Activated T-cell treated with anti-CD3 and anti-CD28 coated beads for 48 hours (primary cell): ENCODE data around the gene MKRN1.

Experiments
- DNase-seq: peaks from one replicate; pipeline ENCODE4 v3.0.0-alpha.2; 2020; ENCODE audit warnings: low read depth

MKRN1 gene

DNA sequence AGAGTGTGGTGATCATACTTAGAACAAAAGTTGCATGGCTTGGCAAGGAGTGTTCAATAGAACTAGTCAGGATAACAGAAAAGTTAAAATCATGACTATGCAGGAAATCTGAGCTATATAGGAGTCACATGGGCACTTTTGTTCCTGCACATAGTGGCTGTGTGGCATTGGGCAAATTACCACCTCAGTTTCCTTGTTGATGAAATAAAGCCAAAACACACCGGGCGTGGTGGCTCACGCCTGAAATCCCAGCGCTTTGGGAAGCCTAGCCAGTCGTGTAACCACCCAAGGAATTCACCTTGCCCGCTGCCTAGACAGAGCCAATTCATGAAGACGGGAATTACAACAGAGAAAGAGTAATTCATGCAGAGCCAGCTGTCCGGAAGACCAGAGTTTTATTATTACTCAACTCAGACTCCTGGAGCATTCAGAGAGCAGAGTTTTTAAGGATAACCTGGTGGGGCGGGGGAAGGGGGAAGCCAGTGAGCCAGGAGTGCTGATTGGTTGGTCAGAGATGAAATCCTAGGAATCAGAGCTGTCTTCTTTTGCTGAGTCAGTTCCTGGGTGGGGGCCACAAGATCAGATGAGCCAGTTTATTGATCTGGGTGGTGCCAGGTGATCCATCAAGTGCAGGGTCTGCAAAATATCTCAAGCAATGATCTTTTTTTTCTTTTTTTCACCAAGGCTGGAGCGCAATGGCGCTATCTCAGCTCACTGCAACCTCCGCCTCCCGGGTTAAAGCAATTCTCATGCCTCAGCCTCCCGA lies 6.4 kb upstream of the MKRN1 start:
- no peak for DNase-seq

DNA sequence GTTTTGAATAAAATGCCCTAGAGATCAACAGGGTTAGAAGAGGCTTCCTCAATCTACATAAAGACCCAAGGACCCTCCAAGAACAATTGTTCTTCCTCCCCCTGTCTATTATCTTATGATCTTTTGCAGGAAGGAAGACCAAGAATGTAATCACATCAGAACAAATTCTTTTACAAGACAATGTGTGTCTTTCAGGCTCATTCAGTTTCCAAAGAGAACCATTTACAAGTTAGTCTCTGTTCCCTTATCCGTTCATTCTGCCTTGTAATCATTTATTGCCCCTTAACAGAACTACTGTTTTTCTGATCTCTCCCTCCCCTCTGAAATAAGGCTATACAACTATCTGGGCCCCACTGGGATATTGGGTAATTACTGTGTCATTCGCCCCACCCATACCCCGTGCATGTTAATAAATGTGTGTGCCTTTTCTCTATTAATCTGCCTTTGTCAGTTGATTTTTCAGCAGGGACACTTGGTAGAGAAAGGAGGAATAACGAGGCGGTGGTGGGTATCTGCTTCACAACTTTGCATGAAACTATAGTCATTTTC lies 5.7 kb upstream of the MKRN1 start:
- no peak for DNase-seq

DNA sequence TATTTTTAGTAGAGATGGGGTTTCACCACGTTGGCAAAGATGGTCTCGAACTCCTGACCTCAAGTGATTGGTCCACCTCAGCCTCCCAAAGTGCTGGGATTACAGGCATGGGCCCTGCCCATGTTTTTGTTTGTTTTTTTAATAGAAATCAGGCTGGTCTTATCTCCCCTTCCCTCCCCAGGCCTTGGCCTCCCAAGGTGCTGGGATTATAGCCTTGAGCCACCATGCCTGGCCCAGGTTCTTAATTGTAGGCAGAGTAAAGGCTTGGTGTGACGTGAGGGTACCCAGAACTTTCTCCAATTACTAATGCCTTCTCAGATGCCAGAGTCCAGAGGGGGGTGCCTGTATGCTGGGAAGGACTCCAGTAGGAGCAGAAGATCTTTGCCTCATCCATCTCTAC lies 5.2 kb upstream of the MKRN1 start:
- DNase-seq = no peak

DNA sequence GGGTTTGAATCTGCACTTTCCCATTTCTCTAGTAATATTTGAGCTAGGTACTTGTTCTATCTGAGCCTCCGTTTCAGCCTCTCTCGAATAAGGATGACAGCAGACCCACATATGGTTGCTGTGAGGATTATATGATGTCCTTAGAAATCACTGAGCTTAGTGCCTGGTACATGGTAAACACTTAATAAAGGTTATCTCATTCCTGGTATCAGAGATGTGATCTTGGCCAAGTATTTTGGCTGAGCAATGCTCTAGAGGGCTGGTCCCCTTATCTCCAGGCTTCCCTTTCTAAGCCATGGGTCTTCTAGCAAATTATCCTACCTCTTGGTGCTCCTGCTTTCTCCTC lies 407 bp upstream of the MKRN1 start:
- no peak for DNase-seq

DNA sequence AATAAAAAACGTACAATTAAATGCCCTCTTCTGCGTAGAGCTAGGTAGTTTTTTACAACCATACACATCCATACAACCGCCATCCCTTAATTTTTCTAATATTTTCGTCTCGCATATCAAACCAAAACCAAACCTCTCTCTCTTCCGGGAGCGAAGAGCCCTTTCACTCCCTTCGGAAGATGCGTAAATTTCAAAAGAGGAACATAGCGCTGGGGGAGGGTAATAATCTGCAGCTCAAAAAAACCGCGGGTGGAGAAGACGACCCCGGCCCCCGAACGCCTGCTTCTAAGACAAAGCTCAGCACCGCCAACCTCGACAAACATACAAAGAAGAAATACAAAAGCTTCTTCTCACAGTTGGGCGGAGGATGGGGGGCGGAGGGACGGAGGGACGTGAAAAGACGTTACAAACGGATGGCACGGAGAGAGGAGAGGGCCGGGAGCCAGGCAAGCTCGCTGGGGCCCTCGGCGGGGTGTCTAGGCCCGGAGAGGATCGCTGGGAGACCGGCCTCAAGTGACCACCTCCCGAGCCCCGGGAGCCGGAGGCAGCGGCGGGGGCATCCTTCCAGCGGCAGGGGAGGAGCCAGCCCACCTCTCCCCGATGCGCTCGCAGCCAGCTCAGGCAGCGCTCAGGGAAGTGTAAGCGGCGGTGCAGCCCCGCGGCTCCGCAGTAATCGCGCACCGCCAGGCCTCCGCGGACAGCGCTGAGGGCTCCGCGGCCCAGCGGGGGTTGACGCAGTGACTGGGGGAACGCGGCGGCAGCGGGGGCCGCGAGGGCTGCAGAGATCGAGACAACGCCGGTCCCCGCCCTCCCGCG lies 851 bp downstream of the MKRN1 start:
- peak; percentile 41 for DNase-seq

DNA sequence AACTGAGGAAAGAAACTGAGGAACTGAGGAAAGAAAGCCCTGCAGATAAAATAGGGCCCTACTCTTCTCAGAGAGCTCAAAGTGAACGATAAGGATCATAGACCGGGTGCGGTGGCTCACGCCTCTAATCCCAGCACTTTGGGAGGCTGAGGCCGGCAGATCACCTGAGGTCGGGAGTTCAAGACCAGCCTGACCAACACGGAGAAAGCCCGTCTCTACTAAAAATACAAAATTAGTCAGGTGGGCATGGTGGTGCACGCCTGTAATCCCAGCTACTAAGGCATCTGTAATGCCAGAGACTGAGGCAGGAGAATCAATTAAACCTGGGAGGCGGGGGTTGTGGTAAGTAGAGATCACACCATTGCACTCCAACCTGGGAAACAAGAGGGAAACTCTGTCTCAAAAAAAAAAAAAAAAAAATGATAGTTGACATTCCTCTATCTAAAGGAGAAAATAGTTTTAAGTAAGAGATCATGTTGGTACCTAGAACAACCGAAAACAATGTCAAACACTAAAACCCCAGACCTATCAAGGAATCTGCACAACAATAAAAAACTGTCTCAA lies 2.5 kb downstream of the MKRN1 start:
- no peak for DNase-seq

DNA sequence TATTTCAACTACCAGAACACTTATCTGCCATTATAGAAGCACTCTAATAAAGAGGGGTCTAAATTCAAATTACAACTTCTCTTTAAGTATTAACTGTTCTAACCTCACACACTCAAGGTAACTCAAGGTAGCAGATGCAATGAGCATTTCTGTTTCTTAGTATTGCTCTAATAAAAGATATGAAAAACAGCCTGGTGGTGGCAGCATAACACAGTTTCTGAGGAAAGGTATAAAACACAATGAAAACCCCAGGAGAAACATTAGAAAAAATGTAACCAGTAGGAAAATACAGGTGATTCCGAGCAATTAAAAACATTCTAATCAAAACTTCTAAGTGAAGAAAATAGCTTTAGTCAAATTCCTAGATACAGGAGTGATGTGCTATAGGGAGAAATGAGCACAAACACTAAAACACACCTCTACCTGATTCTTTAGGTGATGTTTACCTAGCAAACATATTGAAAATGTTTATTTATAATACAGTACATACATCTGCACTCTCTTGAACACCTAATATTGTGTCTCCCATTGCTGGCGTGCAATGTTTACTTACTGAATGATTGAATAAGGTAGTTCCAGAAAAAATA lies 3.5 kb downstream of the MKRN1 start:
- DNase-seq = no peak

DNA sequence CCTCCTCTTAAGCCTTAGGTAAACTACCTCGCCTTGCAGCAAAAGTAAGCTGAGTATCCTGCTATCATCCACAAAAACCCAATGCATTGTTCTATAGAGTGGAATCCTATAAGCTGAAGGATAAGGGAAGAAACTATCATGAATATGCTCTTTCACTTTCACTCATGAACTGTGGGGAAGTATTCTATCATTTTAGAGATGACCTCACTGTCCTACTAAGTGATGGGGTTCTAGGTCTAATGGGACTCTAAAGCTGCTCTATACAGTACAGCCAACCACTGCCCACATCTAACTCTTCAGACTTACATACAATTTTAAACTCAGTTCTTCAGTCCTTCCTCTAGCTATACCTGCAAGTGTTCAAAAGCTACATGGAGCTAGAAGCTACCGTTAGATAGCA lies 16.2 kb downstream of the MKRN1 start:
- DNase-seq = no peak

DNA sequence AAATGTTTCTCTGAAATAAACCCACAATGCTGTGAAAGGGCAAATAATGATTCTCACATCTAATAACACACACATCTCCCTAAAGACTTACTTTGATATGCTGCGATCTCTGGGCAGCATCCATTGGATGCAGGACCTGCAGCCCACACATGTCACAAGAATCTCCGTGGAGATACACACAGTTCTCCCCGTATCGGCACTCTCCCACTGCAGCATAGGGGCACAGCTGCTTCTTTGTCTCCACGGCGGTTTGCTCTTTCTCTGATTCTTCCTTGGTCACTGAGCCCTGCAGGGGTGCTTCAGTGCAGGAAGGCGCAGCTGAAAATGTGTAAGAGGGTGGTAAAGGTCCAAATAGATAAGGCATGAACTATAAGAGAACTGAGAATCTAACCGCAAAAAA lies 20.4 kb downstream of the MKRN1 start:
- no peak for DNase-seq

DNA sequence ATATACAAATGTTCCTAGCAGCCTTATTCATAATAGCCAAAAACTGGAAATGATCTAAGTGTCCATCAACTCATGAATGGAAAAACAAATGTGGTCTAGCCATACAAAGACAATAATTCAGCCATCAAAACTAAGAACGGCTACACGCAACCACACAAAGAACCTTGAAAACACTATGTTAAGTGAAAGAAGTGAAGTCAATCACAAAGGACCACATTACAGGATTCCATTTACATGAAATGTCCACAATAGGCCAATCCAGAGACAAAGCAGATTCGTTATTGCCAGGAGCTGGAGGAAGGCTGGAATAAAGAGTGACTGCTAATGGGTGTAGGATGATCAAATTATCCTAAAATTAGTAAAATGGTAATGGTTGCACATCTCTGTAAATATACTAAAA lies 21.1 kb downstream of the MKRN1 start:
- DNase-seq = no peak

DNA sequence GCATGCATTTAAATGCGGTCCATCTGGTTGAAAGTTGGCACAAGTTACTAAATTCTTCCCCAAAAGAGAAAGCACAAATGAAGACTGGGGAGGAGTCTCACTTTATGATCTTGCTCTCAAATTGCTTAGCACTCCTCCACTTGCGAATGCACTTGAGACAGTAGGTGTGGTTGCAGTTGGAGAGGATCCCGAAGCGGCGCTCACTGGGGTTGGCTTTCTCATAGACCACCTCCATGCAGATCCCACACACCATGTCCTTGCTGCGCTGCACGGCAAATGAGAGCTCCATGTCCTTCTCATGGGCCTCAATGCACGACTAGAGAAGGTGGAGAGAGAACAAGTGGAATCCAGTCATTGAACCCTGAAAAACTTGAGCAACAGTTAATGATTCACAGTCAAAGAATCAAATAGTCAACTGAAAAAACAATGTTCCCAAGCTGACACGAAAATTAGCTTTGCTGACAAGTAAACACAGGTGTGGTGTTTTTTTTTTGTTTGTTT lies 22.7 kb downstream of the MKRN1 start:
- no peak for DNase-seq

DNA sequence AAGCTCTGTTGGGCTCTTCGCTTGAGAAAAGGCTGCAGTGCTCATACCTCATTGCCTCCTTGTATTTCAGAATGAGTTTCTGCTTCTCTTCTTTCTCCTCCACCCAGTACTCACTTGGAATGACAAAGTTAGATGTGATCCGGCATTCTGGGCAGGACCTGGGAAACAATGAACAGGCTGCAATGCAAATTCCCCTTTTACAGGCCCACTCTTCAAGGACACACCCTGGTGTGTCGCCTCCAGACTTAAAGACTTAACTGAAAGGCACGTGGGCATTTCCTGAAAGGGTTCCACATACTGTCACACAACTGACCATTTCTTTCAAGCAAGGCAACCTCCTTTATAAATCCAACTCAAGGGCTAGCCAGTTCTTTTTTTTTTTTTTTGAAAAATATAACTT lies 23.6 kb downstream of the MKRN1 start:
- DNase-seq = no peak

DNA sequence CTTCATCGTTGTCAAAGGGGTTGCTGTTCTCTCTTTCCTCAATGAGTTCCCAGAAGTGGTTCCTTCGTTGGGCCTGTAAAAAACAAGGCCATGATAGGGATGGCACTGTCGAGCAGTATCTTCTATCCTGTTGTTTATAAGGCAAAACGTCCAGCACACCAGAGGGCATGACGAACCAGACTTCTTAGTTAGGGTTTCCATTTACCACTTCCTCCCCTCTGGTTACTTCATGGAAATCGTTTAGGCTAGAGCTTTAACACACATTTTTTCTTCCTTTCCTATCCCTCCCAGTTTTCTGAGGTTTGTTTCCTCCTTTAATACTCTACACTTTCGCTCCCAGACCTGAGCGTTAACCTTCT lies 24.7 kb downstream of the MKRN1 start:
- no peak for DNase-seq

DNA sequence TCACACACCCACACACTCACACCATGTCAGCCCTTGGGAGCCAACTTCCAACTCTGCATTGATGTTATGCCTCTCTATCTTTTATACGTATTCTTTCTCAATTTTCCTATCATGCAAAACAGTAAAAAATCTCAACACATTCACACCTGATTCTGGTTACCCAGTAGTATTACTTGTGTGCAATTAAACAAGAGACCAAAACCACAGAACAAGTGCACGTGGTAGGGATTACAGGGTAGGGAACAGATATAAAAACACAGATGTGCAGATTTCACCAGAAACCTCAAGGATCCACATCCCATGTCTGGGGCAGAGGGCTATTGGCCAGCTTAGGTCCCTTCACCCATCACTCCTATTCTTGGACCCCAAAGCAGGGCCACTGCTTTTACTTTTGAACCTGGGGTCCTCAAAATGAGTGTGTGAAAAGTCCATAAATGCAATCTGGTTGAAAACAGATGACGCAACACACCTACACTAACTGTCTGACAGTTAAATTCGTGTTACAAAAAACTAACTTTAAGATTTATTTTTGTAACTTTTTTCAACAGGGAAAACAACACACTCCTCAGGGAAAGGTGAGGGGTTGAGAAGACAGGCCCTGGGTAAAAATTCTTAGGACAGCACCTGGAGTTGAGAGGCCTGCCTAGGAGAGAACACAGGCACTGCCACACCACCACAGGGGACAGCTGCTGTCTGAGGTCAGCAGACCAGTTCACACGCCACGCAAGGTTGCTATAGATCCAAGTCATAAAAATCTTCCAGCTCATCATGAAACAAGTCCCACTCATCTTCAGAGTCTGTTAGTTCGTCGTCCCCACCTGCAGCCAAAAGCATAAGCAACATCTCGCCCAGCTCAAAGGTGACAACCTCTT lies 25.3 kb downstream of the MKRN1 start:
- DNase-seq = peak; percentile 32

DNA sequence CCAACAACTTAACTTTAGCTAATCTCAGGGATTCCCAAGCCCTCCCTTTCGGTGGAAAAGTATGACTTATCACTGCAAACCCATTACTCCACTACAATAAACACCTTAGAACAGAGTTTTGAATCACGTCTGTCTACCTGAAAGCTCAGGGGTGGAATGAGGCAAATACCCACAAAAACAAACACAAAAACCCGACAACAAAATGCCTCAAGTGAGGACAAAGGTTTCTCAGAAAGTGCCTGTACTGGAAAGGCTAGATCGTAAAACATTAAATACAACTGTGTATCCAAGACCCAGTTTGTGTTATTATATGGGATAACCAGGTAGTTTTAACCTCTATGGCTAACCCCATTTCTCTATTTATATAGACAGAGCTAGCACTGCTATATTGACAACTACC lies 26.0 kb downstream of the MKRN1 start:
- no peak for DNase-seq

DNA sequence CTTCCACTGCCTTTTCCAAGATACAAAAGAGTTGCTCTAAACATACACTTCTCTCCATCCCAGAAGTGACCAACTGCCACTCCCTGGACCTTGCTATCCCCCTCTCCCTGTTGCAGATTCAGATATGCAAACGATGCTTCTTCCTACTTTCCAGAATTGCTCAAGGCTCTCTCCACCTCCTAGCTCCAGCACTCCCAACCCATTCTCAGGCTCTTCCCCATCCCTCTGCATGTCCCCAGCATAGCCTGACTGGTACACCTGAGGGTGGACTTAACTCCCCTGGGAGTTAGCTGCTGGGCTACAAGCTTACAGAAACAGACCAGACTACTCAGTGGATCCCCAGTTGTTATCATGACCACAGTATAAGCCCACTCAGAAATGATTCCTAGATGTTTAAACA lies 27.6 kb downstream of the MKRN1 start:
- no peak for DNase-seq

DNA sequence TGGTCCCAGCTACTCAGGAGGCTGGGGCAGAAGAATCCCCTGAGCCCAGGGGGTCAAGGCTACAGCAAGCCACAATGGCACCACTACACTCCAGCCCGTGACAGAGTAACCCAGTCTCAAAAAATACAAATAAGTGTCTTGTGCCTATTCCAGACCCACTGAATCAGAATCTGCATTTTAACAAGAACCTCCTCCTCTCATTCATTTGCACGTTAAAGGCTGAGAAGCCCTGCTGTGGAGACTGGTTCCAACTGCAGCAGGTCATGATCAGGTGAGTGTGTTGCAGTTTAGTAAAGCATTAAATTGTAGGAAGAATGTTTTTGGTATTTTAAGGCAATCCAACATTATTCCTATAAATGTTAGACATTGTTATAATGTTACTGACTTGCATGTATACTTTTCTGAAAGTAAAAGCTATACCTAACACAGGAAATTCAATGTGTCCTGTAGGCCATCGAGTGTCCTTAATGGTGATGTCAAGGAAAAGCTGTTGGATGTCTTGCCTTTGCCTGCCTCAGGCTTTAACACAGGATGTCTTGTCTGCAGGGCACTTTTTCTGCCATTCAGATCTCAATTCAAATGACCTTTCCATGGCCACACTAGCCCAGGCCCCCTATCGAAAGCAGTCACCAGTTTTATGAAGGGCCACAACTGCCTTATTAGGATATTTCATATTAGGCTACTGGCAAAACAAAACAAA lies 30.4 kb downstream of the MKRN1 start:
- no peak for DNase-seq

DNA sequence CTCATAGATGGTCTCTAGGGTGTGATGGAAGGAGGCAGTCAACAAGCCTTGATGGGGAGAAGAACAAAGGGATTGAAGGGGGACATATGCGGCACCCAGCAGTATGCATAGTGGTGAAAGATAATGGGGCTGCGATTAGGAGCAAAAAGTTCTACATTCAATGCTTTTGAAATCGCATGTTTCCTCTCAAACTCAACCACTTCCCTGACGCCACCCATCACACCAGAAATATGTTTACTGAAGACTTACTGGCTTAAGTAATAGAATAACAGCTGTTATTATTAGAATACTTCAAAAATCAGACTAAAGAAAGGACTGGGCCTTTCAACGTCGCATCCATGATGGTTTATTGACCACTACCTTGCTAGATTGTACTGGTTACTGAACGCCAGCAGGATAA lies 31.5 kb downstream of the MKRN1 start:
- DNase-seq = no peak

DNA sequence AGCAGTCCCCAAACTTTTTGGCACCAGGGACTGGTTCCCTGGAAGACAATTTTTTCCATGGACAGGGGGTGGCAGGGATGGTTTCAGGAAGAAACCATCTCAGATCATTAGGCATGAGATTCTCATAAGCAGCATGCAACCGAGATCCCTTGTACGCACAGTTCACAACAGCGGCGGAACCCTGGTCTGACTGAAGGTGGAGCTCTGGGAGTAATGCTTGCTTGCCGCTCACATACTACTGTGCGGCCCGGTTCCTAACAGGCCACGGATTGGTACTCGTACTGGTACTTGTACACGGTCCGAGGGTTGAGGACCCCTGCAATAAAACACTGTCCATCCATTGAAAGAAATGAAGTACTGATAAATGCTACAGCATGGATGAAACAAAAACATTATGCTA lies 32.8 kb downstream of the MKRN1 start:
- no peak for DNase-seq

DNA sequence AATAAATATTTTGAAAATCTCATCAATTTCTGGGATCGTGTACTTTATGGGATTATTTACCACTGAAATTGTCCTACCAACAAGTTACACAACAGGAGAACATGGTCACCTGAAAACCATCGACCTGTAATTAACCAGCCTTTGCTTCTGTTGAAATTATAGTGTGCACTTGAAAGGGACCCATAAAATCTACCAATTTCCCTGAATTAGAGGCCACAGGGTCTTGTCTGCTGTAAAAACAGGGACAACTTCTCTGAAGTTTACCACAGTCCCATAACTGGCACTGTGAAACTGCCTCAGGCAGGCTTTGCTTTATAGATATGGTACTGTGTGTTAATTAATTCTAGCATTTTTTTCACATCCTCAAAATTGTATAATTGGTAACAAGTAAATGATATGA lies 37.8 kb downstream of the MKRN1 start:
- DNase-seq = no peak

DNA sequence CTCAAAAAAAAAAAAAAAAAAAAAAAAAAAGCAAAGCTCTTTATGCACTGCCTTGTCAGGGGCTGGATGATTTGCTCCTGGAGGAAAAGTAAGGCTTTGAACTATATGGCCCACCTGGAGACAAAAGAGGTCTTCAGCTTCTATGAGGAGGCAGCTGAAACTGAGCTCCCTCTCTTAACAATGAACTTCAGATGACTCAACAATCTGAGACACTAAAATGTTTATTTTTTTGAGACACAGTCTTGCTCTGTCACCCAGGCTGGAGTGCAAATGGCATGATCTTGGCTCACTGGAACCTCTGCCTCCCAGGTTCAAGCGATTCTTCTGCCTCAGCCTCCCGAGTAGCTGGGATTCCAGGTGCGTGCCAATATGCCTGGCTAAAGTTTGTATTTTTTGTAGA lies 38.7 kb downstream of the MKRN1 start:
- DNase-seq = no peak
